ENCODE results near the gene TSPAN18. TPM values are rescaled to one million over a fixed set of nuclear protein-coding genes. Genes with fewer than 3 reads are reported as not detected.

TSPAN18 gene
- total RNA-seq, 2 experiments from 2014 or later: not detected

DNA sequence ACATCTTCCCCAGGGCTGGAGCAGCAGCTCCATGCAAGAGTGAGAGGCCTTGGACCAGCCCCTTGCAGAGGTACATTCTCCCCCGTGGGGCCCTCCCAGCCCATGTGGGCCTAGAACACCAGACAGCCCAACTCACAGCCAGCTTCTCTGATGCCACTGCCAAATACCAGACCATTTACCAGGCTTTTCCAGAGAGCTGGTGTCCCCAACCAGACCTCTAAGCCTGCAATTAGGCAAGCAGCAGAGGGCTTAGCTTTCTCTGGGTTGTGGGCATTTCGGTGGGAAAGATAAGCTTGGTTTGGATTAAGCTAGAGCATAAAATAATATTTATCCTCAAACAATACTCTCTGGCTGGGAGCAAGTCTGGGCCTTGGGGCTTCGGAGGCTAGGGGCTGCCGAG, 148.3 kb downstream of the TSPAN18 start:
- no peaks in the 10 kb centered on the region for H3K9me3 ChIP-seq (ENCODE audit: low read length)
- no peak for DNase-seq (ENCODE audit: low spot score)
- H2AFZ ChIP-seq (ENCODE audit: low read length): no peak overlapping the region
- no peaks in the 10 kb centered on the region for H3K36me3 ChIP-seq (ENCODE audit: insufficient read depth, low read length)
- no peaks in the 10 kb centered on the region for H3K79me2 ChIP-seq (ENCODE audit: insufficient read depth, low read depth, low read length)
- no peak for TF ChIP-seq EZH2phosphoT487 (IDR thresholded peaks at IDR 0.05; ENCODE audit: borderline replicate concordance, low read depth, low read length)
- TF ChIP-seq, protein P1, sequence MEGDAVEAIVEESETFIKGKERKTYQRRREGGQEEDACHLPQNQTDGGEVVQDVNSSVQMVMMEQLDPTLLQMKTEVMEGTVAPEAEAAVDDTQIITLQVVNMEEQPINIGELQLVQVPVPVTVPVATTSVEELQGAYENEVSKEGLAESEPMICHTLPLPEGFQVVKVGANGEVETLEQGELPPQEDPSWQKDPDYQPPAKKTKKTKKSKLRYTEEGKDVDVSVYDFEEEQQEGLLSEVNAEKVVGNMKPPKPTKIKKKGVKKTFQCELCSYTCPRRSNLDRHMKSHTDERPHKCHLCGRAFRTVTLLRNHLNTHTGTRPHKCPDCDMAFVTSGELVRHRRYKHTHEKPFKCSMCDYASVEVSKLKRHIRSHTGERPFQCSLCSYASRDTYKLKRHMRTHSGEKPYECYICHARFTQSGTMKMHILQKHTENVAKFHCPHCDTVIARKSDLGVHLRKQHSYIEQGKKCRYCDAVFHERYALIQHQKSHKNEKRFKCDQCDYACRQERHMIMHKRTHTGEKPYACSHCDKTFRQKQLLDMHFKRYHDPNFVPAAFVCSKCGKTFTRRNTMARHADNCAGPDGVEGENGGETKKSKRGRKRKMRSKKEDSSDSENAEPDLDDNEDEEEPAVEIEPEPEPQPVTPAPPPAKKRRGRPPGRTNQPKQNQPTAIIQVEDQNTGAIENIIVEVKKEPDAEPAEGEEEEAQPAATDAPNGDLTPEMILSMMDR (conservative IDR thresholded peaks at IDR 0.05; ENCODE audit: low read length): no peak
- no TSS peak for BruUV-seq (replicated peaks)
- intact Hi-C loops (cut with micrococcal nuclease; ENCODE audit: unreplicated experiment): no loop called here
- ChIA-PET CTCF (ENCODE audit: unreplicated experiment) (no interaction called here), POLR2A (interaction anchor here (0.9 kb wide), 1 partner anchor 74 kb away, joined by 5 read pairs; no protein-coding TSS in a partner anchor)
- no peak overlapping the region for H3K4me3 ChIP-seq (ENCODE audit: low read depth, low read length, poor library complexity, severe bottlenecking)
- H3K27ac ChIP-seq (ENCODE audit: low read depth, low read length, poor library complexity, severe bottlenecking): no peak overlapping the region
- H4K20me1 ChIP-seq (ENCODE audit: insufficient read depth, low read length): no peaks in the 10 kb centered on the region
- H3K9me2 ChIP-seq (ENCODE audit: insufficient read depth, low read length): no peaks in the 10 kb centered on the region
- peaks cover 6% of the 10 kb centered on the region for H3K4me1 ChIP-seq (ENCODE audit: insufficient read depth, low read length, poor library complexity, severe bottlenecking)
- H3K4me2 ChIP-seq (ENCODE audit: low read length): no peak overlapping the region

DNA sequence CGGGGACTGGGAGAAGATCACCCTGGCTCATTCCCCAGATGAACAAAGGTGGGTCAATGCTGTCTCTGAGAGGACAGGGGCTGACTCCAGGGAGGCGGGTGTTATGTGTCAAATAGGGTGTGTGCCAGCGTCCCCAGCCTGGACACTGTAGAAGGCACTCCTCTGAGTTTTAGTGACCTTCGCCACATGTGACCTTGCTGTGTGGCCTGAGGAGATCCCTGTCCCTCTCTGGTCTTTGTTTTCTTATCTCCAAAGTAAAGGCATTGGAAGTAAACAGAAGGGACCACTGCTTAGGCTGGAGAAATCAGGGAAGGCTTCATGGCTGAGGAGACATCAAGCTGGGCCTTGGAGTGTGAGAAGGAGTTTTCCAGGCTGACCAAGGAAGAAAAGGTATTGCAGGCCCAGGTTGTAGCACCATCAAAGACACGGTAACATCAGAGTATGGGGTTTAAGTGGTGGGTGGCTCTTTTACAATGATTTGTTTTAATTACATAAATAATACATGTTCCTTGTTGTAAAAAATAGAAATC, 149.5 kb downstream of the TSPAN18 start:
- no TSS peak for BruUV-seq (replicated peaks)
- no peak for DNase-seq (ENCODE audit: low spot score)
- Histone ChIP-seq H3K9me2 (ENCODE audit: insufficient read depth, low read length) (no peaks in the 10 kb centered on the region), H3K36me3 (ENCODE audit: insufficient read depth, low read length) (no peaks in the 10 kb centered on the region), H2AFZ (ENCODE audit: low read length) (no peak overlapping the region), H3K79me2 (ENCODE audit: insufficient read depth, low read depth, low read length) (no peaks in the 10 kb centered on the region), H3K4me3 (ENCODE audit: low read depth, low read length, poor library complexity, severe bottlenecking) (no peak overlapping the region), H3K27ac (ENCODE audit: low read depth, low read length, poor library complexity, severe bottlenecking) (no peak overlapping the region), H3K4me1 (ENCODE audit: insufficient read depth, low read length, poor library complexity, severe bottlenecking) (peaks cover 5% of the 10 kb centered on the region), H3K9me3 (ENCODE audit: low read length) (no peaks in the 10 kb centered on the region), H4K20me1 (ENCODE audit: insufficient read depth, low read length) (no peaks in the 10 kb centered on the region), H3K4me2 (ENCODE audit: low read length) (no peak overlapping the region)
- POLR2A ChIA-PET: no interaction called here
- TF ChIP-seq, protein P1 (conservative IDR thresholded peaks at IDR 0.05; ENCODE audit: low read length): no peak
- TF ChIP-seq EZH2phosphoT487 (IDR thresholded peaks at IDR 0.05; ENCODE audit: borderline replicate concordance, low read depth, low read length): no peak
- CTCF ChIA-PET (ENCODE audit: unreplicated experiment): no interaction called here
- intact Hi-C loops (cut with micrococcal nuclease; ENCODE audit: unreplicated experiment): no loop called here

DNA sequence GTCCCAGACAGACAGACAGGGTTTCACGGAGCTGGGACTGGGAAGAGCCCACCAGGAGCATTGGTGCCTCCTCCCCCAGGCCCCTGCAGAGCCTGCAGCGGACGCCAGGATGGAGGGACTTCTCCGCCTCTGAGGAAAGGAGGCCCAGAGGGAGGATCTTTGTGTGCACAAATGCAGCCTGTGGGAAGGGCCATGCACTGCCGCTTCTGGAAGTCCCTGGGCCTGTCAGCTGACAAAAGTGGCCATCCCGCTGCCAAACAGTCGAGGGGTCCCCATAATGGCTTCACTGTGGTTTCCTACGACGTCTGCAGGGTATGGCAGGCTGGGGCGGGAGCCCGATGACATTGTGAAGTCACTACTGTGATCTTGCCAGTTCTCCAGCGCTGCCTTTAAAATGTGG, 150.1 kb downstream of the TSPAN18 start:
- TF ChIP-seq, protein P1 (conservative IDR thresholded peaks at IDR 0.05; ENCODE audit: low read length): no peak
- intact Hi-C loops (cut with micrococcal nuclease; ENCODE audit: unreplicated experiment): no loop called here
- no peaks in the 10 kb centered on the region for H3K36me3 ChIP-seq (ENCODE audit: insufficient read depth, low read length)
- no peak overlapping the region for H2AFZ ChIP-seq (ENCODE audit: low read length)
- H3K27ac ChIP-seq (ENCODE audit: low read depth, low read length, poor library complexity, severe bottlenecking): no peak overlapping the region
- no peaks in the 10 kb centered on the region for H4K20me1 ChIP-seq (ENCODE audit: insufficient read depth, low read length)
- BruUV-seq (replicated peaks): no TSS peak
- POLR2A ChIA-PET: no interaction called here
- no peak for DNase-seq (ENCODE audit: low spot score)
- no peaks in the 10 kb centered on the region for H3K4me1 ChIP-seq (ENCODE audit: insufficient read depth, low read length, poor library complexity, severe bottlenecking)
- H3K9me2 ChIP-seq (ENCODE audit: insufficient read depth, low read length): no peaks in the 10 kb centered on the region
- H3K9me3 ChIP-seq (ENCODE audit: low read length): no peaks in the 10 kb centered on the region
- no peak overlapping the region for H3K4me2 ChIP-seq (ENCODE audit: low read length)
- no peak overlapping the region for H3K4me3 ChIP-seq (ENCODE audit: low read depth, low read length, poor library complexity, severe bottlenecking)
- CTCF ChIA-PET (ENCODE audit: unreplicated experiment): no interaction called here
- H3K79me2 ChIP-seq (ENCODE audit: insufficient read depth, low read depth, low read length): no peaks in the 10 kb centered on the region
